GM19043 (cell line): Measurements from ENCODE around the gene FNDC3A.
"Not testable (repeated sequence)": the region's sequence is repeated elsewhere in the genome, so short reads cannot be mapped to it uniquely, and the experiment has no call there.

Source experiments
- ATAC-seq: cut with Tn5 transposase; IDR thresholded peaks from one replicate; pipeline ENCODE4 v1.9.1; 2021; ENCODE audit warnings: low read depth; ENCODE audit not compliant: unreplicated experiment

Gene FNDC3A

GRCh38 chr13:49132479-49133002 lies 156.8 kb downstream of the FNDC3A start:
- no peak for ATAC-seq

- no peak for ATAC-seq
Measured at GRCh38 chr13:49134305-49134704, 158.6 kb downstream of the FNDC3A start.

- ATAC-seq: not testable (repeated sequence)
Measured at GRCh38 chr13:49137138-49137643, 161.5 kb downstream of the FNDC3A start.

GRCh38 chr13:49140910-49141611 lies 165.3 kb downstream of the FNDC3A start:
- ATAC-seq: no peak

- ATAC-seq: no peak
Measured at GRCh38 chr13:49146950-49147355, 171.2 kb downstream of the FNDC3A start.

GRCh38 chr13:49148405-49148804 lies 172.7 kb downstream of the FNDC3A start:
- no peak for ATAC-seq

- not testable (repeated sequence) for ATAC-seq
Measured at GRCh38 chr13:49157955-49158584, 182.4 kb downstream of the FNDC3A start.

GRCh38 chr13:49163162-49163561 lies 187.4 kb downstream of the FNDC3A start:
- ATAC-seq: not testable (repeated sequence)

GRCh38 chr13:49164712-49165111 lies 189.0 kb downstream of the FNDC3A start:
- no peak for ATAC-seq

- no peak for ATAC-seq
Measured at GRCh38 chr13:49165798-49166752, 190.4 kb downstream of the FNDC3A start.

- no peak for ATAC-seq
Measured at GRCh38 chr13:49171359-49171758, 195.6 kb downstream of the FNDC3A start.

GRCh38 chr13:49183672-49184325 lies 208.1 kb downstream of the FNDC3A start:
- no peak for ATAC-seq

- no peak for ATAC-seq
Measured at GRCh38 chr13:49184621-49185020, 208.9 kb downstream of the FNDC3A start.

GRCh38 chr13:49185264-49185663 lies 209.6 kb downstream of the FNDC3A start:
- no peak for ATAC-seq

GRCh38 chr13:49190901-49191300 lies 215.2 kb downstream of the FNDC3A start:
- ATAC-seq: no peak

GRCh38 chr13:49206641-49207040 lies 230.9 kb downstream of the FNDC3A start:
- ATAC-seq: no peak

- ATAC-seq: no peak
Measured at GRCh38 chr13:49208619-49209018, 232.9 kb downstream of the FNDC3A start.

GRCh38 chr13:49210114-49210513 lies 234.4 kb downstream of the FNDC3A start:
- no peak for ATAC-seq

- ATAC-seq: no peak
Measured at GRCh38 chr13:49210669-49211068, 235.0 kb downstream of the FNDC3A start.

GRCh38 chr13:49213539-49213938 lies 237.8 kb downstream of the FNDC3A start:
- no peak for ATAC-seq
